Endothelial cell of umbilical vein (primary cell): ENCODE data around the gene BMPR2. TPM values are rescaled to one million over a fixed set of nuclear protein-coding genes. Genes with fewer than 3 reads are reported as not detected.

ENCODE experiments used
- BruUV-seq: library from RNA; stranded (reverse); fragments of 400-500 nt; replicated peaks from 2 replicates; lab custom pipeline; 2021; lab: Mats Ljungman, UMichigan
- CTCF ChIA-PET: fragments of 300-600, 350-600 bp; sonication (Branson Sonifier 250); formaldehyde crosslinking; loops from one replicate; lab custom pipeline; 2021; ENCODE audit warnings: antibody characterized with exemption, inconsistent platforms; lab: Charles Lee
- POLR2A ChIA-PET: fragments of 300-600, 350-600 bp; sonication (Branson Sonifier 250); formaldehyde crosslinking; loops from one replicate; lab custom pipeline; 2021; ENCODE audit warnings: antibody characterized with exemption, inconsistent platforms; lab: Charles Lee
- DNase-seq: peaks from one replicate; pipeline ENCODE4 v3.0.0-alpha.2; 2011; ENCODE audit warnings: low read depth, low spot score
- FAIRE-seq: peaks from 2 replicates; lab custom pipeline; 2011; peaks lifted over from hg19 to GRCh38; lab: Jason Lieb, UNC
- H2AFZ ChIP-seq: 2 replicates; pipeline ENCODE4 v1.6.0; 2012; ENCODE audit warnings: low read depth, low read length, control low read depth, inconsistent platforms
- H3K27ac ChIP-seq: 2 replicates; pipeline ENCODE4 v1.5.1; 2011; ENCODE audit warnings: low read depth, mild to moderate bottlenecking, control low read depth, low read length, moderate library complexity; ENCODE audit not compliant: insufficient read depth
- H3K27me3 ChIP-seq, 2 experiments: 2 replicates each; pipeline versions ENCODE4 v1.6.0 to v1.6.1; 2011; ENCODE audit warnings: low read length in 2 of 2, mixed read lengths in 1 of 2; ENCODE audit not compliant: control insufficient read depth in 2 of 2, insufficient read depth in 2 of 2
- H3K36me3 ChIP-seq, 2 experiments: 2 replicates in 1 of 2; 3 replicates in 1 of 2; pipeline ENCODE4 v1.5.1; 2011; ENCODE audit warnings: low read length in 2 of 2, mild to moderate bottlenecking in 1 of 2, moderate library complexity in 1 of 2; ENCODE audit not compliant: control insufficient read depth in 2 of 2, insufficient read depth in 2 of 2; ENCODE audit errors: extremely low read depth in 1 of 2
- H3K4me1 ChIP-seq: 3 replicates; pipeline ENCODE4 v1.5.1; 2011; ENCODE audit warnings: mild to moderate bottlenecking, low read length; ENCODE audit not compliant: control insufficient read depth, insufficient read depth; ENCODE audit errors: extremely low read depth
- H3K4me2 ChIP-seq: 2 replicates; pipeline ENCODE4 v1.6.1; 2011; ENCODE audit warnings: low read length, control low read depth, mixed read lengths; ENCODE audit not compliant: insufficient read depth
- H3K4me3 ChIP-seq, 3 experiments: fragments of 200-600 bp in 1 of 3; sonication (generic), shearing (Covaris generic) in 1 of 3; replicated peaks in 1 of 3; 2 replicates each; pipeline ENCODE4 v1.5.1; 2011 to 2016; ENCODE audit warnings: control low read depth in 3 of 3, low read length in 3 of 3, mild to moderate bottlenecking in 2 of 3, inconsistent platforms in 1 of 3, low read depth in 1 of 3, moderate library complexity in 1 of 3; ENCODE audit not compliant: insufficient read depth in 1 of 3
- H3K79me2 ChIP-seq: 2 replicates; pipeline ENCODE4 v1.6.0; 2012; ENCODE audit warnings: low read length, inconsistent platforms; ENCODE audit not compliant: control insufficient read depth, insufficient read depth
- H3K9ac ChIP-seq: replicated peaks from 2 replicates; pipeline ENCODE3; 2011; ENCODE audit warnings: low read length, control low read depth; ENCODE audit not compliant: insufficient read depth; ENCODE audit errors: extremely low read depth
- H3K9me1 ChIP-seq: replicated peaks from 3 replicates; pipeline ENCODE4 v1.6.0; 2011; ENCODE audit warnings: mild to moderate bottlenecking, low read length; ENCODE audit not compliant: control insufficient read depth, insufficient read depth; ENCODE audit errors: extremely low read depth
- H3K9me3 ChIP-seq: replicated peaks from 2 replicates; pipeline ENCODE4 v1.5.1; 2012; ENCODE audit warnings: low read length, inconsistent platforms; ENCODE audit not compliant: control insufficient read depth, insufficient read depth
- H4K20me1 ChIP-seq: replicated peaks from 2 replicates; pipeline ENCODE3; 2011; ENCODE audit warnings: mild to moderate bottlenecking, low read length; ENCODE audit not compliant: control insufficient read depth, insufficient read depth; ENCODE audit errors: extremely low read depth
- EZH2 ChIP-seq: IDR thresholded peaks from 2 replicates; pipeline ENCODE4 v1.6.1; 2012; ENCODE audit warnings: borderline replicate concordance, low read depth, mild to moderate bottlenecking, moderate library complexity, low read length, inconsistent platforms; ENCODE audit not compliant: severe bottlenecking
- FOS ChIP-seq: IDR thresholded peaks from 2 replicates; pipeline ENCODE4 v1.6.1; 2011; ENCODE audit warnings: mild to moderate bottlenecking, low read length, moderate library complexity, borderline replicate concordance; ENCODE audit not compliant: insufficient read depth
- GATA2 ChIP-seq: IDR thresholded peaks from 2 replicates; pipeline ENCODE4 v1.7.0; 2011; ENCODE audit warnings: low read depth, mild to moderate bottlenecking, moderate library complexity, mixed read lengths, low read length; ENCODE audit not compliant: insufficient read length, insufficient read depth
- JUN ChIP-seq: IDR thresholded peaks from 2 replicates; pipeline ENCODE4 v1.6.1; 2011; ENCODE audit warnings: borderline replicate concordance, low read depth; ENCODE audit not compliant: insufficient read length, insufficient read depth
- MYC ChIP-seq: IDR thresholded peaks from one replicate; pipeline ENCODE4 v1.6.1; 2011; ENCODE audit warnings: mild to moderate bottlenecking, low read depth, low read length
- POLR2A ChIP-seq: IDR thresholded peaks from 2 replicates; pipeline ENCODE4 v1.6.1; 2012; ENCODE audit warnings: low read depth, mild to moderate bottlenecking, control low read depth, low read length
- POLR2AphosphoS5 ChIP-seq: IDR thresholded peaks from 2 replicates; pipeline ENCODE4 v1.6.1; 2012; ENCODE audit warnings: low read depth, mild to moderate bottlenecking, control low read depth, low read length, moderate library complexity; ENCODE audit not compliant: insufficient read depth
- dilution Hi-C: fragments of 300-500 bp; cut with MboI; formaldehyde crosslinking; loops from one replicate; pipeline ENCODE4 v1.15.0; 2019; ENCODE audit warnings: low sequenced_read_pairs; ENCODE audit not compliant: extremely low pct_ligation_motif_present
- intact Hi-C: fragments of 100-400 bp; cut with micrococcal nuclease; formaldehyde crosslinking; loops from one replicate; pipeline ENCODE4 v1.10.0; 2022
- polyA plus RNA-seq, 4 experiments: library from polyadenylated mRNA; depleted of rRNA in 3 of 4; stranded (reverse) in 3 of 4; unstranded in 1 of 4; fragments of >200 nt; gene quantifications; 2 replicates each; pipeline versions ENCODE4 v1.2.1 to v1.2.3, GENCODE V29; 2011 to 2012; ENCODE audit warnings: missing spikeins in 1 of 4
- total RNA-seq: library from RNA; stranded (reverse); gene quantifications from 2 replicates; pipeline ENCODE4 v1.2.3, GENCODE V29; 2021
- TF ChIP-seq, protein P1 (sequence below): IDR thresholded peaks from 2 replicates; pipeline ENCODE4 v1.6.1; 2011; ENCODE audit not compliant: insufficient read depth, insufficient read length
- TF ChIP-seq, protein P2 (sequence below), 2 donors: IDR thresholded peaks; 1 replicate in 1 of 2; 2 replicates in 1 of 2; pipeline ENCODE4 v1.5.1; 2011; ENCODE audit warnings: low read length in 2 of 2, mild to moderate bottlenecking in 2 of 2, moderate library complexity in 2 of 2, control low read depth in 1 of 2, inconsistent platforms in 1 of 2, low read depth in 1 of 2; ENCODE audit not compliant: insufficient read depth in 1 of 2; ENCODE audit errors: extremely low read depth in 1 of 2

The BMPR2 gene
- total and polyA plus RNA-seq, 2 donors (not counting 3 experiments of a cell fraction or from before 2014, with no cell fraction given) = 35.8 to 113 TPM

DNA sequence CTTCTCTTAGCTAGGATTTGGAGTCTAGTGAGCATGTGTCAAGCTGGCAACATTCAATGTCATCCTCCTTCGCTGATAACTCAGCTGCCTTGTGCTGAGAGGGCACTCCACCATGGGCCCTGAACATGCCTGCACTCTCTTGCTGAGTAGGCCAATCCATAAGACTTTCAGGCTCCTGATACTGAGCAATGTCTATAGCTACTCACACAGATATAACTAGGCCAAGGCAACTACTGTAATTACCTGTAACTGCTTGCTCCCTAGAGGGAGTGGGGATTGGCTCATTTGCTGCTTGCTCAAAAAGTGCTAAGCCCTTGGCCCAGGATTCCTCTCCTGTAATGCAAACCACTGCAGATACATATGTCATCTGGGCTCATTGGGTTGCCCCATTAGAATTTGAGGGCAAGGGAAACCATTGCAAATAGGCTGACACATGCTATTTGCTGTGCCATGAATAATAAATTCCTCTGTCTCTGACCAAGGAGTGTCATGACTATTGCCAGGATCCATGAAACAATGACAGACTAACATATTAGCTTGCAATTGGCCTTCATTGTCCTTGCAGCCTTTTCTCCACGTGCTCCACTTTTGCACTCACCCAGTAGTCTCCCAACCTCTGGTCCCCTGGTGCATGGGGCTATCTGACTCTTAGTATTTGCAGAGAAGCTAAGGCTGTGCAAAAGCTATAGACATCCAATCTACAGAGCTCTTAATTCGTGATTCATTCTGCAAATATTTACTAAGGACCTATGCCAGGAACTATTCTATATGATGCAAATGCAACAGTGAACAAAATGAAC is 36.9 kb upstream of the BMPR2 start:
- dilution Hi-C loops (no loop called here), intact Hi-C loops (loop anchor here (1.0 kb wide), 1 partner anchor 37 kb away; the partner anchor contains the start of gene BMPR2)
- BruUV-seq = no TSS peak
- Histone ChIP-seq H4K20me1 (no peaks in the 10 kb centered on the region), H3K9ac (no peak overlapping the region), H3K79me2 (no peaks in the 10 kb centered on the region), H3K4me2 (no peak overlapping the region), H3K27me3 (no peaks in the 10 kb centered on the region), H3K36me3 (no peaks in the 10 kb centered on the region), H2AFZ (no peak overlapping the region), H3K9me3 (no peaks in the 10 kb centered on the region), H3K9me1 (no peaks in the 10 kb centered on the region), H3K4me3 (no peak overlapping the region), H3K4me1 (peaks cover 31% of the 10 kb centered on the region), H3K27ac (no peak overlapping the region)
- peak; percentile 80 for DNase-seq
- TF ChIP-seq MYC (peak; percentile 23), EZH2 (no peak), GATA2 (no peak), POLR2A (no peak), JUN (peak; percentile 47), FOS (peak; percentile 76), POLR2AphosphoS5 (no peak)
- TF ChIP-seq, protein P1, sequence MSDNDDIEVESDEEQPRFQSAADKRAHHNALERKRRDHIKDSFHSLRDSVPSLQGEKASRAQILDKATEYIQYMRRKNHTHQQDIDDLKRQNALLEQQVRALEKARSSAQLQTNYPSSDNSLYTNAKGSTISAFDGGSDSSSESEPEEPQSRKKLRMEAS = peak; percentile 34
- TF ChIP-seq, protein P2, sequence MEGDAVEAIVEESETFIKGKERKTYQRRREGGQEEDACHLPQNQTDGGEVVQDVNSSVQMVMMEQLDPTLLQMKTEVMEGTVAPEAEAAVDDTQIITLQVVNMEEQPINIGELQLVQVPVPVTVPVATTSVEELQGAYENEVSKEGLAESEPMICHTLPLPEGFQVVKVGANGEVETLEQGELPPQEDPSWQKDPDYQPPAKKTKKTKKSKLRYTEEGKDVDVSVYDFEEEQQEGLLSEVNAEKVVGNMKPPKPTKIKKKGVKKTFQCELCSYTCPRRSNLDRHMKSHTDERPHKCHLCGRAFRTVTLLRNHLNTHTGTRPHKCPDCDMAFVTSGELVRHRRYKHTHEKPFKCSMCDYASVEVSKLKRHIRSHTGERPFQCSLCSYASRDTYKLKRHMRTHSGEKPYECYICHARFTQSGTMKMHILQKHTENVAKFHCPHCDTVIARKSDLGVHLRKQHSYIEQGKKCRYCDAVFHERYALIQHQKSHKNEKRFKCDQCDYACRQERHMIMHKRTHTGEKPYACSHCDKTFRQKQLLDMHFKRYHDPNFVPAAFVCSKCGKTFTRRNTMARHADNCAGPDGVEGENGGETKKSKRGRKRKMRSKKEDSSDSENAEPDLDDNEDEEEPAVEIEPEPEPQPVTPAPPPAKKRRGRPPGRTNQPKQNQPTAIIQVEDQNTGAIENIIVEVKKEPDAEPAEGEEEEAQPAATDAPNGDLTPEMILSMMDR (IDR thresholded peaks at IDR 0.05; ENCODE audit: extremely low read depth in 1 of 2, insufficient read depth in 1 of 2, low read depth in 1 of 2, low read length in 2 of 2) = no peak
- POLR2A ChIA-PET = interaction anchor here (0.5 to 0.9 kb wide), 2 partner anchors 22 to 132 kb away, joined by 3 to 4 read pairs; no protein-coding TSS in a partner anchor
- CTCF ChIA-PET = interaction anchor here (0.7 to 2.0 kb wide), 12 partner anchors 11 to 155 kb away, joined by 3 to 18 read pairs (median 4); no protein-coding TSS in a partner anchor
- FAIRE-seq = peak; percentile 95
